Left kidney (tissue), 2 donors: ENCODE measurements around the gene IP6K1. TPM values are rescaled to one million over a fixed set of nuclear protein-coding genes. Genes with fewer than 3 reads are reported as not detected.
"Not testable (repeated sequence)": the region's sequence is repeated elsewhere in the genome, so short reads cannot be mapped to it uniquely, and the experiment has no call there.

Experiments
- DNase-seq: peaks from one replicate; pipeline ENCODE4 v3.0.0-alpha.2; 2013
- polyA plus RNA-seq: library from polyadenylated mRNA; unstranded; fragments of 120-200 nt; gene quantifications from one replicate; pipeline ENCODE4 v1.2.1, GENCODE V29; 2013; ENCODE audit not compliant: insufficient read length

IP6K1 gene
- polyA plus RNA-seq, 1 donor = 50.9 TPM

DNA sequence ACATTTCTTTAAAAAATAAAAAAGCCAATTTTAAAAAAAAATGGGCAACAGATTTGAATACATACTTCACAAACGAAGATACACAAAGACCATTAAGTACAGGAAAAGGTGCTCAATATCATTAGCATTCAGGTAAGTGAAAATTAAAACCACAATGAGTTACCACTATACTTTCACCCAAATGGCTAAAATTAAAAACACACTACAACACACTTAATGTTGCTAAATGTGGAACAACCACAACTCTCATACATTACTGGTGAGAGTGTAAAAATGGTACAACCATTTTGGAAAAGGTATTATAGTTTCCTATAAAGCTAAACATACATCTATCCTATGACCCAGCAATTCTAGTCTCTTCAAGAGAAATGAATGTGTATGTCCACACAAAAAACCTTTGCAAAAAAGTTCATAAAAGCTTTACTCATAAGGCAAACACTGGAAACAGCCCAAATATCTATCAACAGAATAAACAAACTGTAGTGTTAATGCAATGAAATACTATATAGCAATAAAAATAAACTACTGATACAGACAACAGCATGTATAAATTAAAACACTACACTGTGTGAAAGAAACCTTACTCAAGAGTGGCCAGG lies 14.9 kb downstream of the IP6K1 start:
- no peak for DNase-seq

DNA sequence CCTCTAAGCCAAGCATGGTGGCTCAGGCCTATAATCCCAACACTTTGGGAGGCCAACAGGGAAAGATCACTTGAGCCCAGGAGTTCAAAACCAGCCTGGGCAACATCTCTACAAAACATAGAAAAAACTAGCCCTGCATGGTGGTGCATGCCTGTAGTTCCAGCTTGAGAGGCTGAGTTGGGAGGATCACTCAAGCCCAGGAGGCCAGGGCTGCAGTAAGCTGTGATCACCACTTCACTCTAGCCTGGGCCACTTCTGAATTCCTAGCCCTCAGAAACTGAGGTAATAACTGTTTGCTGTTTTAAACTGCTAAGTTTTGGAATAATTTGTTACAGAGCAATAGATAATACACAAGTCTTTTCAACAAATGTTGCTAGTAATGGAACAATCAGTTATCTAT lies 16.4 kb downstream of the IP6K1 start:
- no peak for DNase-seq

DNA sequence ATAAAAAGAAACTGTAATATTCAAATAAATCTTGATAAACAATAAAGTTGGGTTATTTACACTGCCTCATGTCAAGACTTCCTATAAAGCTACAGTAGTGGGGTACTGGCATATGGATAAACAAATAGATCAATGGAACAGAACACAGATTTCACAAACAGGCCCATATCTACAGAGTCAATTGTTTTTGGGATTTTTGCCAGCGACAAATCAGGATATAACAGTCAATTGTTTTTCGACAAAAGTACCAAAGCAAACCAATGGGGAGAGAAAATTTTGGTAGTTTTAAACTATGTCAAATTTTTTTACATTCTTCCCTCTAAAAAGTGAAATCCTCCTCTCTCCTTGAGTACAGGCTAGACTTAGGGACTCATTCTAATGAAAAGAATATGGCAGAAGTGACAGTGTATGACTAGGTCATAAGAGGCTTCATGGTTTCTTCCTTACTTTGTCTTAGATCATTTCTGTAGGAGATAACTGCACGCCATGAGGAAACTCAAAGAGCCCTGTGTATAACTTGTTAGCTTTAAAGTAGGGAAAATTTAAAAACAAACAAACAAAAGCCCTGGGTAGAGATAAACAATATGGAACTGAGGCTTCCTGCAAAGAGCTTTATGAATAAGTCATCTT lies 16.9 kb downstream of the IP6K1 start:
- DNase-seq = no peak

DNA sequence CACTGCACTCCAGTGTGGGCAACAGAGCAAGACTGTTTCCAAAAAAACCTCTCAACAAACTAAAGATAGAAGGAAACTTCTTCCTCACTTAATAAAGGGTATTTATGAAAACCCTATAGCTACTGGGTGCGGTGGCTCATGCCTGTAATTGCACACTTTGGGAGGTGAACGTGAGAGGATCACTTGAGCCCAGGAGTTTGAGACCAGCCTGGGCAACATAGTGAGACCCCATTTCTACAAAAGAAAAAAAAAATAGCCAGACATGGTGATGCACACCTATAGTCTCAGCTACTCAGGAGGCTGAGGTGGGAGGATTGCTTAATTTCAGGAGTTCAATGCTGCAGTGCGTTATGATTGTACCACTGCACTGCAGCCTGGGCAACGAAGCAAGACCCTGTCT lies 22.4 kb downstream of the IP6K1 start:
- no peak for DNase-seq

DNA sequence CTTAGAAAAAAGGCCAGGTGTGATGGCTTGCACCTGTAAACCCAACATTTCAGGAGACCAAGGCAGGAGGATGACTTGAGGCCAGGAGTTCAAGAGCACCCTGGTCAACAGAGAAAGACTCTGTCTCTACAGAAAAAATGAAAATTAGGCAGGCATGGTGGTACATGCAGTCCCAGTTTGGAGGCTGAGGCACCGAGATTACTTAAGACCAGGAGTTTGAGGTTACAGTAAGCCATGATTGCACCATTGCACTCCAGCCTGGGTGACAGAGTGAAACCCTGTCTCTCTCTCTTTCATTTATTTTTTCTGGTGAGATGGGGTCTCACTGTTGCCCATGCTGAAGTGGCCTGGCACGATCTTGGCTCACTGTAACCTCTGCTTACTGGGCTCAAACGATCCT lies 24.7 kb downstream of the IP6K1 start:
- no peak for DNase-seq

DNA sequence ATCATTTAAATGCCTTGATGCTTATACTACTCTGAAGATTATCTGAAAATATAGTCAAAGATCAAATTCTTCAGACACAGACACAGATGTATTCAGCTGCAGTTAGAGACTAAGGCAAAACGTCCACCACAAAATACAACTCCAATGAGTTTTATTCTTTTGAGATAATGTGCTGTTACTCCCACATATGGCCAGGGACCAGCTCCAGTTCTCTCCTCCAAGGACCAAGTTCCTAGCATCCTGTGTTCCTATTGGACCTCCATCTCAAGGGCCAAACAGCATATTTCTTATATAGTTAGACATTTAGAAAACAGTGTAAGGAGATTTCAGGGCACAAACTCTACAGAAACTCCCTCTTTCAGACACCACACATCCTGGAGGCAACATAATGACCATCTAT lies 27.1 kb downstream of the IP6K1 start:
- peak; percentile 6 for DNase-seq

DNA sequence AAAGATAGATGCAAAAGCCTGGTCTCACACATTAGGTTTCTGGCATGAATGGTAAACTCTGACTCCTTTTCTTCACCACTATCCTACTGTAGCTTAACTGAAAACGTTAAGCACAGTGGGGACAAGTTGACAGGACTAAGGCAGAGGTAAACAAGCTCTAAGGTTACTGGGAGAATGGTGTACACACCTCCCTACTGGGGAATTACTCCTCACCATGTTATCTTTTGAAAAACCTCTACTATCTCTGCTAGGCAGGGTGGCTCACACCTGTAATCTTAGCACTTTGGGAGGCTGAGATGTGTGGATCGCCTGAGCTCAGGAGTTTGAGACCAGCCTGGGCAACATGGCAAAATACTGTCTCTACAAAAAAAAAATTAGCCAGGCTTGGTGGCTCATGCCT lies 29.1 kb downstream of the IP6K1 start:
- DNase-seq = no peak

DNA sequence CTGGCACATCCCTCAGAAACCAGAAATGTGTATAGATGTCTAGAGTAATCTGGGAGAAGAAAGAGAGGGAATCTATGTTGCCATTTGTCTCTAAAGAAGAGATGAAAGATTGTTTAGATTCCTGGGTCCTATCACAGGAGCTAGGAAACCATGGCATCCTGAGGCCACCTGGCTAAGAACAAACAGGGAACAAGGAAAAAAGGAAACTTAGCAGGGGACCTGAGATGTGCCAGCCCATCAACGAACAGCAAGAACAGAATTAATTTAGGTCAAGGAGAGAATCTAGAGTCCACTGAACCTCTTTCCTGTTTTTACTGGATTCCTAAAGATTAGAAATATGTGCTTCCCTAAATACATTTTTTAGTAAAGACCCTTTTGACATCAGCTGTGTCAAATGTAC lies 30.3 kb downstream of the IP6K1 start:
- no peak for DNase-seq

DNA sequence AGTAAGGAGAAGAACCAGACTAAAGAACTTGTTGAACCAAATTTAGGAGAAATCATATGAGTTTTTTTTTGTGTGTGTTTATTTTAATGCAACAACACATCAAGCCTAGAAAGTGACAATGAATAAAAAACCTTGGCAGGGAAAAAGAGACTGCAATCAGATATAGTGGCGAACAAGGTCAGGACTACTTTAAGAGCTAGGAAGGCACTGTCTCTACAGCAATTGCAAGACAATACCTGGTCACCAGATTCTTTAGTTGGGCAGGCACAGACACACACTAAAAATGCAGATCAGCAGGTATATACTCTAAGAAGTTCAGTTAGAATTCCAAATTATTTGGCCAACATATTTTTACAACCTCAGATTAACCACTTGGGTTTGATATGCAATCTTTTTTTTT lies 31.8 kb downstream of the IP6K1 start:
- no peak for DNase-seq

DNA sequence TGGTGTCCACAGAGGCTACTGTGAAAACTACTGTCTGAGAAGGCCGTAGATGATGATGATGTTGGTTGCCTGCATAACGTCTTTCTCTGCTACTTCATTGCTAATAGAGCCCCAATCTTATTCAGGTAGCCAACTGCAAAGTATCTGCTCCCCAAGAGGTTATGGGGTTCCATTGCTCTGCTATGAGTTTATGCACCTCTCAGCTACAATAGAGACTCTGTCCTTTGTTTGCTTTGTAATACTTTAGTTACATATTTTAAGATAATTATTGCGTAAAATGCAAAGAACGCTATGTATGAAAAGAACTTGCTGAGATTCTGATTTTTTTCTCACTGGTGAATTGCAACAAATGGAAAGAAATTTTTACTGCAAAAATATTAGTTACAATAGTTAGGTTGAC lies 34.8 kb downstream of the IP6K1 start:
- no peak for DNase-seq

DNA sequence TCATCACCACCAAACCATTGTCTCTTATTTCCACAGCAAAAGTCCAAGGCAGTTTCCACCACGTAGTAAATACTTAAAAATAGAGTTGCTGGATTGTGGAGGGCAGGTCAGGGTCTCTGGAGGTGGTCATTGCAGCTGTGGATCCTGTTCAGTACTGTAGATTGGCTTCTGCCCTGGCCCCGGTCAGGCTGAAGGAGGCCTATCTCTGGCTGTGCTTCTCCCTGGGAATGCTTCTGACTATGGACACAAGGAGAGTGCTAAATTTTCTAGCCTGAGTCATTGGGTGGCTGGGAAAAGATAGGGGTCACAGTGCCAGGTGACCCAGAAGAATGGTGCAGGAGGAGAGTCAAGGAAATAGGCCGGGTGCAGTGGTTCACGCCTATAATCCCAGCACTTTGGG lies 36.3 kb downstream of the IP6K1 start:
- no peak for DNase-seq

DNA sequence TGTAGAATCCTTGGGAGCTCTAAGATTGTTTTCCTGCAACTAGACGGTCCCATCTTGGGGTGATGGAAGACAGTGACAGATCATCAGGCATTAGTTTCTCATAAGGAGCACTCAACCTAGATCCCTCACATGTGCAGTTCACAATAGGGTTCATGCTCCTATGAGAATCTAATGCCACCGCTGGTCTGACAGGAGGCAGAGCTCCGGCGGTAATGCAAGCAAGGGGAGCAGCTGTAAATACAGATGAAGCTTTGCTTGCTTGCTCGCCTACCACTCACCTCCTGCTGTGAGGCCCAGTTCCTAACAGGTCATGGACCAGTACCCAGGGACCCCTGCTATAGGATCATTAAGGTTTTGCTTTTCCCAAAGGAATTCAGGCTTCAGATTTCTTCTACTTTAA lies 37.5 kb downstream of the IP6K1 start:
- not testable (repeated sequence) for DNase-seq

DNA sequence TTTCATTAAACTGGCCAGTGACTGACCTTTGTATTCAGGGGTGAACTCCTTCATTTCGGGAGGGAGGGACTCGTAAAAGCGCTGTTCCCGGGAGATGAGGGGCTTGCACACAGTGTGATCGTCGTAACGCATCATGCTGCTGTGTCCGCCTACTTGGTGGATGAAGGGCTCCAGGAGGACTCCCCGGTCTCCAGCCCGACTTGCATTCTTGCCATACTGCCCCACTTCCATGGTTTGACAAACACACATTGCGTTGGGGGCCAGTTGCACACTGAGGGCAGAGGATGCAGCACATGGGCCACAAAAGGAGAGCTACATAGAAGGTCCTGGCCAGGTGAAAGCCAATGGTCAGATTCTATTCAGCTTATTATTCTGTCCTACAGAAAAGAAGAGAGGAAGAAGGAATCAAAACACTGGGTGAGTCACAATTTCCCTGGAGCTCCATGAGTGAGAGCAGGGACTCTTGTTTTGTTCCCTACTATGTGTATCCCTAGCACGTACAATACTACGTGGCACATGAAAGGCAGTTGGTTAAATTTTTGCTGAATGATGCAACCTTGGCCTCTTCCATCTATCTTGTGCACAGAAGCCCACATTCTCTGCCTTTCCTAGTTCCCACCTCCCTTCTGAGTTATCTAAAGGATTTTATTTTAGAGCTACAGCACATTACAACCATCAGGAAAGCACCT lies 38.4 kb downstream of the IP6K1 start:
- DNase-seq = no peak

DNA sequence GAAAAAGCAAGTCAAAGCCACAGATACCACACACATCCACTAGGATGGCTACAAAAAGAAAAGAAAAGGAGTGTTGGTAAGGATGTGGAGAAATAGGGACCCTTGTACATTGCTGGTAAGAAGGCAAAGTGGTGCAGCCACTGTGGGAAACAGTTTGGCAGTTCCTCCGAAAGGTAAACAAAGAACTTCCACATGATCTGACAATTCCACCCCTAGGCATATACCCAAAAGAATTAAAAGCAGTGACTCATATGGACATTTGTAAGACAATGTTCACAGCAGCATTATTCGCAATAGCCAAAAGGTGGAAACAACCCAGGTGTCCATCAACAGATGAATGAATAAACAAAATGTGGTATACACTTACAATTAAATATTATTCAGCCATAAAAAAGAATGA lies 40.4 kb downstream of the IP6K1 start:
- DNase-seq = no peak

DNA sequence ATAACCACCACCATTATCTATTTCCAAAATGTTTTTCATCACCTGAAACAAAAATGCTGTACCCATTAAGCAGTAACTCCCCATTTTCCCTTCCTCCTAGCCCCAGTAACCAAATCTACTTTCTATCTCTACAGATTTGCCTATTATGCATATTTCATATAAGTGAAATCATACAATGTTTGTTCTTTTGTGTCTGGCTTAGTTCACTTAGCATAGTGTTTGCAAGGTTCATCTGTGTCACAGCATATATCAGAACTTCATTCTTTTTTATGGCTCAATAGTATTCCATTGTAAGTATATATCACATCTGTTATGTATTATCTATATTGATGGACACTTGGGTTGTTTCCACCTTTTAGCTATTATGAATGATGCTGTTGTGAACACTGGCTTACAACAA lies 45.9 kb downstream of the IP6K1 start:
- DNase-seq = no peak

DNA sequence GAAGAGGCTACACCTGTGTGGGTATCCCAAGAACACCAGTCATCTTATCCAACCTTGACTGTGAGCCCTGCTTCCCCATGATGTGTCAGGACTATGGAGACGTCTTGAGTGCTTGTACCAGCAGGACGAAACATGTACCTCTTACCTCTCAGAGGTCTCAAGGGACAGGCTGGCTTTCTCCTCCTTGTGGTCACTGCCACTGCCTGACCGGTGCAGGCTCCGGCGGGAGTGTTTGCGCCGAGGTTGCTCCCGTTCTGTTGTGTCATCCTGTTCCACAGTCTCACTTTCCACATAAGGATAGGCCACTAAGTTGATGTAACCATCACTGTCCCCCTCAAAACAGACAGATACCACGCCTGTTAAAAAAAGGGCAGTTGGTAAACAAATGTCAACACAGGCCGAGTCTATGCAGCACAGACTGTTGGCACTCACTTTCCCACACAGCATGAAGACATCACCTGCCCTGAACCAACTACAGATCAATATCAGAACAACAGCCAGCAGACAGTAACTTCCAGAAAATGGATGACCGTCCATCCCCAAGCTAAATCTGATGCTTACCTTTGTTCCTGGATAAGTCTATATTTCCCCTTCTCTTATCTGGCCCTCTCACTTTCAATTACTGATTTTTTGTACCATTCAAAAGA lies 48.2 kb downstream of the IP6K1 start:
- DNase-seq = no peak

DNA sequence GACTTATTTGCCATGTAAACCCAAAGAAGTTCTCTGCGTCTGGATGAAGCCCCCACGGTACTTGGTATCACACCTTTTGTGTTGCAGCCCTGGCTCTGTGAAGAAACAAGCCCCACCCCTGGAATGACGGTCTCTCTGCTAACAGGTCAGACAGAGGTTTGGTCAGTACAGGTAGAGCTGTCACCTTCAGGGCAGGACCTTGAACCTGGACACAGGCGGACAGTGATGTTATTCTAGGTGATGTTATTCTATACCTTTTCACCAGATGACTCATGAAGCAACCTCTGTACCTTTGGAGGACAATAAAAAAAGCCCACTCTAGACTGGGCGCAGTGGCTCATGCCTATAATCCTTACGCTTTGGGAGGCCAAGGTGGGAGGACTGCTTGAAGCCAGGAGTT lies 51.6 kb downstream of the IP6K1 start:
- no peak for DNase-seq

DNA sequence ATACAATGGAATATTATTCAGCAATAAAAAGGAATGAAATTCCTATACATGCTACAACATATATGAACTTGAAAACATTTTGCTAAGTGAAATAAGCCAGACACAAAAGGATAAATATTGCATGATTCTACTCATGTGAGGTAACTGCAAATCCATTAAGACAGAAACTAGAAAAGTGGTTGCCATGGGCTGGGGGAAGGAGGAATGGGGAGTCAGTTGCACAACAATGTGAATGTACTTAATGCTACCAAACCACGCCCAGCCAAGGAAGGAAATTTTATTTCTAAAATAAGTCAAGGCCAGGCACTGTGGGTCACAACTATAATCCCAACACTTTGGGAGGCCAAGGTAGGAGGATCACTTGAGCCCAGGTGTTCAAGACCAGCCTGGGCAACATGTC lies 52.8 kb downstream of the IP6K1 start:
- no peak for DNase-seq

DNA sequence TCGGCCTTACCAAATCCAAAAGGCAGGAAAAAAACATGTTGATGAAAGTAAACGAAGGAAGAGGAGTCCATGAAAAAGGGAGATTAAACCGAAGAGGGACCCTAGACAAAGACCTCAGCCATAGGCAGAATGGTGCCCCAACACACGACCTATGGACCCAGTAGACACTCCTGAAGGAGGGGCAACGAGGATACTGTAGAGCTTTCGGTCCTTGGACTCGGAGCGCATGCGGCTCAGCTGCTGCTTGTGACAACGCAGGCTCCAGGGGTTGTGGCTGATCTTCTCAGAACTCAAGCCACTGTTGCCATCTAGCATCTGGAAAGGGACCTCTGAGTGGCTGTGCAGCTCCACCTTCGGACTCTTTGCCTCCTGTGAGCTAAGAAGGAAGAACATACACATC lies 53.7 kb downstream of the IP6K1 start:
- no peak for DNase-seq

DNA sequence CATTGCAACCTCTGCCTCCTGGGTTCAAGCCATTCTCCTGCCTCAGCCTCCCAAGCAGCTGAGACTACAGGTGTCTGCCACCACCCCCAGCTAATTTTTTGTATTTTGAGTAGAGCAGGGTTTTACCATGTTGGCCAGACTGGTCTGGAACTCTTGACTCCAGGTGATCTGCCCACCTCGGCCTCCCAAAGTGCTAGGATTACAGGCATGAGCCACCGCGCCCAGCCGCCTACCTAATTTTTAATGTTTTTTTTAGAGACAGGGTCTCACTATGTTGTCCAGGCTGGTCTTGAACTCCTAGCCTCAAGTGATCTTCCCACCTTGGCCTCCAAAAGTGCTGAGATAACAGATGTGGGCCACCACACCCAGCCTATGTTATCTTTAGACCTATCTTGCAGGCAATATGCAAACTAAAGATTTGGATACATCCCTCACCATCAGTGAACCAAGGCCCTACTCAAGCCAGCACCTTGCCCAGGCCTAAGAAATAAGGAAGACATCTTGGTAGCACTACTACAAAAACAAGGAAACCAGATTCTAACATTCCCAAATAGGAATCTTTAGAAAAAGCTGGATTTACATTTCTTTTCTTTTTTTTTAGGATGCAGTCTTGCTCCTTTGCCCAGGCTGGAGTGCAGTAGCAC lies 56.3 kb downstream of the IP6K1 start:
- no peak for DNase-seq

DNA sequence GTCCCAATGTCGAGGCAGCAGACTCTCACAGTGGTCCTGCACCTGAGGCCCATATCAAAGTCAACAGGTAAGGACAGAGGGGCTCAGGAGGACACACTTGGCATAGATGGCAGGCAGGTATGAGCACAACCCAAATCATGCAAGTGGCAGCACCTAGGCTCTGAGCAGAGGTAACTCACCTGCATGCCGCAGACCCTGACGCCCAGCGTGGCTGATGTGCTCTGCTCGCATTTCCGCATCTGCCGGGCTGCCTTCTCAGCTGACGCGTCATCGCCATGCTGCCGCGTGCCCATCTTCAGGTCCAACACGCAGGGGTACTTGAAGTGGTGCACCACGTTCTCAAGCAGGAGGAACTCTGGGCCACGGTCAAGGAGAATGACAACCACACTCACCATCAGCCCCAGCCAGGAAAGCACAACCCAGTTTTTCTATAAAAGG lies 58.4 kb downstream of the IP6K1 start:
- DNase-seq = no peak

DNA sequence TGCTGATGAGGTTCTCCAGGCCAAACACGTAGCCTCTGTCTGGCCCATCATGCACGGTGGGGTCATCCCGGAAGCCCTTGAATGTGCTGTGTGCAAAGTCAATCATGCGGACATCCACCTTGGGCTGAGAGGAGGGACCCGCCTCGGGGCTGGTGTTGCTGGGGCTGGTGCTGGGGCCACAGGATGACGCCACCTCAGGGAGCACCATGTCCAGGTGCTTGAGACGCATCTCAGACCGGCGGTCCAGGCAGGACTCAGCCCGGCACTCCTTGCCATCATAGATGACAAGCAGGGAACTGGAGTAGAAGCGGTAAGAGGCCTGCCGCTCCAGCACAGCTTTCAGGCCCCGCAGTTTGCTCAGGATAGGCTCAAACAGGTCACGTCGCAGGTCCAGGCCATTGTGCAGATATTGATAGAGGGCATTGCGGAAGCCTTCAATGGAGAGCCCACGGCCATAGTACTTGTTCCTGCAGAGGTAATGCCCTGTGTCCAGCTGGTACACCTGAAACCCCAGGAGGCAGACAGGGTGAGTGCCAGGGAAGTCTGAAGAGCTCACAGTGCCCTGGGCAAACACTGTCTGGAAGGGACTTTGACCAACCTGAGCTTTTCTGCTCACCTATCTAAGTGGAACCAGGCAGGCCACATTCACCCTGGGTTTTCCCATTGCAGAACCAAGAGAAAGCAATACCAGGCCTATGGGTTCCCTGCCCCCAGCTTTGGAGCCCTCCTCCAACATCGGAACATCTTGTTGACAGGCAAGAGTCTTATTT lies 59.0 kb downstream of the IP6K1 start:
- DNase-seq = no peak
